Measurements from ENCODE around the gene MAP1LC3C. TPM values are rescaled to one million over a fixed set of nuclear protein-coding genes. Genes with fewer than 3 reads are reported as not detected.

MAP1LC3C gene
- total and polyA plus RNA-seq, 9 of the 15 experiments (the other 6 are each of a cell fraction or from before 2014, with no cell fraction given) = not detected

- in situ Hi-C loops (cut with MboI) (loop anchor here (25.0 kb wide), 1 partner anchor 368 kb away; no protein-coding TSS in a partner anchor), intact Hi-C loops (cut with micrococcal nuclease) (no loop called here)
- Histone ChIP-seq H3K9ac (ENCODE audit: insufficient read depth in 1 of 2, low read depth in 2 of 2, low read length in 2 of 2) (no peak overlapping the region), H3K27ac (ENCODE audit: extremely low read depth, low read depth, low read length) (no peak overlapping the region), H4K20me1 (replicated peaks; ENCODE audit: control insufficient read depth, insufficient read depth, low read length) (no peaks in the 10 kb centered on the region), H3K9me1 (ENCODE audit: control insufficient read depth, insufficient read depth, low read length) (no peaks in the 10 kb centered on the region), H3K4me3 (no peak overlapping the region), H2AFZ (ENCODE audit: low read depth, low read length) (no peak overlapping the region), H3K4me2 (ENCODE audit: insufficient read depth, low read length) (no peak overlapping the region), H3K79me2 (ENCODE audit: control insufficient read depth, insufficient read depth, low read length) (no peaks in the 10 kb centered on the region), H3K9me3 (replicated peaks; ENCODE audit: control insufficient read depth, insufficient read depth, low read depth, low read length) (no peaks in the 10 kb centered on the region), H3K4me1 (replicated peaks in 1 of 2; ENCODE audit: control insufficient read depth in 2 of 2, insufficient read depth in 2 of 2, low read length in 2 of 2) (peaks cover 0 to 4% of the 10 kb centered on the region in 2 experiments; a peak in 2 of 5 replicates), H3K36me3 (ENCODE audit: control insufficient read depth, insufficient read depth, low read length) (no peaks in the 10 kb centered on the region), H3K27me3 (ENCODE audit: control insufficient read depth in 2 of 2, insufficient read depth in 2 of 2, low read length in 2 of 2) (peaks cover 23 to 32% of the 10 kb centered on the region in 2 experiments)
- DNase-seq (ENCODE audit: extremely low read depth in 1 of 4, low spot score in 3 of 4) = no peak
- POLR2A ChIA-PET = interaction anchor here (0.6 to 1.1 kb wide), 2 partner anchors 94 to 720 kb away, joined by 3 to 4 read pairs; no protein-coding TSS in a partner anchor
- ATAC-seq = no peak
- no TSS peak for BruUV-seq (replicated peaks)
- 5% methylated on average over 1 of the region's 1 CpG for WGBS (ENCODE audit: insufficient coverage, low coverage, missing lambda C conversion rate)
- FAIRE-seq = no peak
- TF ChIP-seq RBM25 (IDR thresholded peaks at IDR 0.05; ENCODE audit: low read depth, low read length, severe bottlenecking) = no peak
- no peak for TF ChIP-seq ZHX1 (conservative IDR thresholded peaks at IDR 0.05; ENCODE audit: low read length)
- TF ChIP-seq KDM2B (CRISPR knock-in tag; IDR thresholded peaks at IDR 0.05) = no peak
- no peak for TF ChIP-seq ETV1 (tag; conservative IDR thresholded peaks at IDR 0.05; ENCODE audit: low read depth)
- CTCF ChIA-PET (ENCODE audit: low intra/inter-chr PET ratio) = no interaction called here
Measured at GRCh38 chr1:241979926-241980325, 19.0 kb downstream of the MAP1LC3C start.
